ENCODE results near the gene STARD13.

Gene STARD13

GRCh38 chr13:33158271-33158670, 127.3 kb downstream of the STARD13 start:
- Mint-ChIP-seq H3K27ac (no peak overlapping the region), H3K9me3 (peaks cover 6 to 15% of the 10 kb centered on the region in 2 donors), H3K4me3 (no peak overlapping the region), H3K4me1 (no peaks in the 10 kb centered on the region), H3K27me3 (peaks cover 7% of the 10 kb centered on the region)
- DNase-seq (no peak), ATAC-seq (no peak)

- ATAC-seq (no peak), DNase-seq (no peak)
- peaks cover 22% of the 10 kb centered on the region for H3K27me3 Mint-ChIP-seq
- H3K27ac Mint-ChIP-seq: peak overlapping the region in 1 of 2 donors; percentile 49
- no peaks in the 10 kb centered on the region for H3K4me1 Mint-ChIP-seq
- no peaks in the 10 kb centered on the region for H3K9me3 Mint-ChIP-seq
- H3K4me3 Mint-ChIP-seq: no peak overlapping the region
These were observed 130.6 kb downstream of the STARD13 start for GRCh38 chr13:33154911-33155310.

GRCh38 chr13:33153421-33154404, 131.8 kb downstream of the STARD13 start:
- H3K9me3 Mint-ChIP-seq: no peaks in the 10 kb centered on the region
- DNase-seq (no peak), ATAC-seq (peak; percentile 28)
- no peaks in the 10 kb centered on the region for H3K4me1 Mint-ChIP-seq
- H3K27me3 Mint-ChIP-seq: peaks cover 21% of the 10 kb centered on the region
- no peak overlapping the region for H3K27ac Mint-ChIP-seq
- no peak overlapping the region for H3K4me3 Mint-ChIP-seq

- H3K27me3 Mint-ChIP-seq: peaks cover 33% of the 10 kb centered on the region
- H3K4me1 Mint-ChIP-seq: no peaks in the 10 kb centered on the region
- ATAC-seq (no peak), DNase-seq (no peak)
- peaks cover 0 to 7% of the 10 kb centered on the region in 2 donors for H3K9me3 Mint-ChIP-seq
- no peak overlapping the region for H3K4me3 Mint-ChIP-seq
- peak overlapping the region in 1 of 2 donors; percentile 21 for H3K27ac Mint-ChIP-seq
These were observed 133.2 kb downstream of the STARD13 start for GRCh38 chr13:33152389-33152788.

GRCh38 chr13:33150662-33151061, 134.9 kb downstream of the STARD13 start:
- H3K9me3 Mint-ChIP-seq: peaks cover 0 to 10% of the 10 kb centered on the region in 2 donors
- H3K27me3 Mint-ChIP-seq: peaks cover 36% of the 10 kb centered on the region
- ATAC-seq: no peak
- peaks cover 9% of the 10 kb centered on the region for H3K4me1 Mint-ChIP-seq
- no peak for DNase-seq
- no peak overlapping the region for H3K4me3 Mint-ChIP-seq
- peak overlapping the region in 1 of 2 donors; percentile 50 for H3K27ac Mint-ChIP-seq

GRCh38 chr13:33150126-33150525, 135.4 kb downstream of the STARD13 start:
- no peak for DNase-seq
- Mint-ChIP-seq H3K9me3 (peaks cover 0 to 10% of the 10 kb centered on the region in 2 donors), H3K27me3 (peaks cover 36% of the 10 kb centered on the region), H3K4me1 (peaks cover 11% of the 10 kb centered on the region), H3K4me3 (no peak overlapping the region), H3K27ac (no peak overlapping the region)
- ATAC-seq: no peak

- Mint-ChIP-seq H3K9me3 (peaks cover 10 to 17% of the 10 kb centered on the region in 2 donors), H3K27ac (no peak overlapping the region), H3K4me3 (no peak overlapping the region), H3K4me1 (peaks cover 11% of the 10 kb centered on the region), H3K27me3 (peaks cover 56% of the 10 kb centered on the region)
- ATAC-seq: no peak
- DNase-seq: no peak
These were observed 137.7 kb downstream of the STARD13 start for GRCh38 chr13:33147832-33148231.

GRCh38 chr13:33146843-33147611, 138.5 kb downstream of the STARD13 start:
- Mint-ChIP-seq H3K27me3 (peaks cover 60% of the 10 kb centered on the region), H3K4me1 (peaks cover 11% of the 10 kb centered on the region), H3K4me3 (peak overlapping the region in 1 of 2 donors; percentile 45), H3K9me3 (peaks cover 10 to 21% of the 10 kb centered on the region in 2 donors), H3K27ac (peak overlapping the region; percentile 13 to 55)
- DNase-seq: peak; percentile 20 to 52
- ATAC-seq: peak; percentile 94

GRCh38 chr13:33145667-33146066, 139.9 kb downstream of the STARD13 start:
- ATAC-seq: peak; percentile 62
- DNase-seq: peak in 1 of 2 donors; percentile 38
- H3K27me3 Mint-ChIP-seq: peaks cover 47% of the 10 kb centered on the region
- peaks cover 11% of the 10 kb centered on the region for H3K4me1 Mint-ChIP-seq
- H3K27ac Mint-ChIP-seq: peak overlapping the region; percentile 42 to 54
- peak overlapping the region in 1 of 2 donors; percentile 21 for H3K4me3 Mint-ChIP-seq
- peaks cover 10 to 21% of the 10 kb centered on the region in 2 donors for H3K9me3 Mint-ChIP-seq

- Mint-ChIP-seq H3K4me3 (no peak overlapping the region), H3K9me3 (peaks cover 10 to 21% of the 10 kb centered on the region in 2 donors), H3K4me1 (peaks cover 11% of the 10 kb centered on the region), H3K27me3 (peaks cover 45% of the 10 kb centered on the region), H3K27ac (no peak overlapping the region)
- no peak for DNase-seq
- ATAC-seq: no peak
These were observed 141.2 kb downstream of the STARD13 start for GRCh38 chr13:33144358-33144784.

GRCh38 chr13:33139780-33140535, 145.6 kb downstream of the STARD13 start:
- no peak overlapping the region for H3K27ac Mint-ChIP-seq
- H3K4me1 Mint-ChIP-seq: no peaks in the 10 kb centered on the region
- peaks cover 24% of the 10 kb centered on the region for H3K27me3 Mint-ChIP-seq
- peaks cover 11 to 17% of the 10 kb centered on the region in 2 donors for H3K9me3 Mint-ChIP-seq
- ATAC-seq (no peak), DNase-seq (no peak)
- no peak overlapping the region for H3K4me3 Mint-ChIP-seq

GRCh38 chr13:33139184-33139583, 146.4 kb downstream of the STARD13 start:
- Mint-ChIP-seq H3K27ac (no peak overlapping the region), H3K27me3 (peaks cover 16% of the 10 kb centered on the region), H3K9me3 (peaks cover 7 to 12% of the 10 kb centered on the region in 2 donors), H3K4me3 (no peak overlapping the region), H3K4me1 (no peaks in the 10 kb centered on the region)
- no peak for ATAC-seq
- DNase-seq: no peak

GRCh38 chr13:33138441-33138840, 147.1 kb downstream of the STARD13 start:
- Mint-ChIP-seq H3K4me3 (no peak overlapping the region), H3K9me3 (peaks cover 4 to 8% of the 10 kb centered on the region in 2 donors), H3K27me3 (peaks cover 9% of the 10 kb centered on the region), H3K27ac (no peak overlapping the region), H3K4me1 (no peaks in the 10 kb centered on the region)
- ATAC-seq (no peak), DNase-seq (no peak)

- Mint-ChIP-seq H3K9me3 (peaks cover 3 to 8% of the 10 kb centered on the region in 2 donors), H3K27ac (no peak overlapping the region), H3K27me3 (peaks cover 3% of the 10 kb centered on the region), H3K4me3 (no peak overlapping the region), H3K4me1 (no peaks in the 10 kb centered on the region)
- ATAC-seq (no peak), DNase-seq (no peak)
These were observed 147.8 kb downstream of the STARD13 start for GRCh38 chr13:33137721-33138120.

GRCh38 chr13:33135097-33135496, 150.5 kb downstream of the STARD13 start:
- no peaks in the 10 kb centered on the region for H3K4me1 Mint-ChIP-seq
- H3K9me3 Mint-ChIP-seq: peaks cover 0 to 8% of the 10 kb centered on the region in 2 donors
- no peaks in the 10 kb centered on the region for H3K27me3 Mint-ChIP-seq
- ATAC-seq: no peak
- DNase-seq: no peak
- no peak overlapping the region for H3K27ac Mint-ChIP-seq
- no peak overlapping the region for H3K4me3 Mint-ChIP-seq
